Esophagus muscularis mucosa (tissue), 4 donors: ENCODE data around the gene ANKRD6. TPM values are rescaled to one million over a fixed set of nuclear protein-coding genes. Genes with fewer than 3 reads are reported as not detected.

ENCODE experiments used
- DNase-seq: peaks from one replicate; pipeline ENCODE4 v3.0.0-alpha.2; 2017; ENCODE audit errors: extremely low spot score
- H3K27ac ChIP-seq, 4 donors: fragments of 200-600 bp; sonication (generic); replicated peaks in 1 of 4; 1 replicate in 3 of 4; 2 replicates in 1 of 4; pipeline ENCODE4 v1.5.1; 2016 to 2019; ENCODE audit warnings: mild to moderate bottlenecking in 1 of 4
- H3K27me3 ChIP-seq, 4 donors: fragments of 200-600 bp; sonication (generic); one replicate each; pipeline versions ENCODE4 v1.5.1 to v1.6.0; 2016 to 2019
- H3K36me3 ChIP-seq, 4 donors: fragments of 200-600 bp; sonication (generic); one replicate each; pipeline ENCODE4 v1.5.1; 2016 to 2019
- H3K4me1 ChIP-seq, 4 donors: fragments of 200-600 bp; sonication (generic); one replicate each; pipeline ENCODE4 v1.5.1; 2016 to 2019
- H3K4me3 ChIP-seq, 4 donors: fragments of 200-600 bp; sonication (generic); 1 replicate in 2 of 4; 2 replicates in 2 of 4; pipeline ENCODE4 v1.5.1; 2016 to 2019; ENCODE audit warnings: mild to moderate bottlenecking in 4 of 4, moderate library complexity in 1 of 4
- H3K9me3 ChIP-seq, 4 donors: fragments of 200-600 bp; sonication (generic); 1 replicate in 3 of 4; 2 replicates in 1 of 4; pipeline ENCODE4 v1.5.1; 2016 to 2019
- CTCF ChIP-seq, 3 experiments: fragments of 200-600 bp in 2 of 3; fragments of 450-650 bp in 1 of 3; sonication (generic) in 2 of 3; IDR thresholded peaks; one replicate each; pipeline ENCODE4 v1.5.1; 2017 to 2019; ENCODE audit warnings: antibody characterized with exemption in 3 of 3, mild to moderate bottlenecking in 2 of 3, moderate library complexity in 1 of 3
- EP300 ChIP-seq: sonication (generic); formaldehyde crosslinking; IDR thresholded peaks from one replicate; pipeline ENCODE4 v1.6.1; 2017; ENCODE audit warnings: antibody characterized with exemption
- POLR2A ChIP-seq: fragments of 450-650 bp; IDR thresholded peaks from one replicate; pipeline ENCODE4 v1.6.1; 2017; ENCODE audit warnings: antibody characterized with exemption, moderate library complexity, mild to moderate bottlenecking, low read depth
- POLR2AphosphoS5 ChIP-seq, 2 donors: sonication (generic); formaldehyde crosslinking; IDR thresholded peaks; one replicate each; pipeline ENCODE4 v1.6.1; 2017; ENCODE audit warnings: antibody characterized with exemption in 2 of 2
- WGBS: methylation state at CpG from one replicate; pipeline ENCODE4 v1.1.5; 2018; 5-methylcytosine and 5-hydroxymethylcytosine counted together
- intact Hi-C: fragments of 100-400 bp; cut with DNase I; formaldehyde crosslinking; loops from one replicate; pipeline ENCODE4 v1.15.1; 2023
- total RNA-seq, 4 donors: library from RNA; depleted of rRNA; stranded (reverse); fragments of >200 nt; gene quantifications; one replicate each; pipeline versions ENCODE4 v1.1.0 to v1.2.1, GENCODE V29; 2016

ANKRD6 gene
- total RNA-seq, 4 donors from 2014 or later: 9.1 to 18.9 (median 10.7) TPM

GRCh38 chr6:89464295-89464694 is 31.3 kb downstream of the ANKRD6 start:
- Histone ChIP-seq H3K27me3 (no peaks in the 10 kb centered on the region), H3K4me3 (no peak overlapping the region), H3K4me1 (no peaks in the 10 kb centered on the region), H3K9me3 (no peaks in the 10 kb centered on the region), H3K27ac (no peak overlapping the region), H3K36me3 (no peaks in the 10 kb centered on the region)
- no peak for DNase-seq
- WGBS: 79% methylated on average over 2 of the region's 2 CpGs
- TF ChIP-seq POLR2A: no peak
- no peak for TF ChIP-seq EP300
- no peak for TF ChIP-seq POLR2AphosphoS5 (IDR thresholded peaks at IDR 0.05)
- TF ChIP-seq CTCF (IDR thresholded peaks at IDR 0.05): no peak
- intact Hi-C loops: no loop called here

GRCh38 chr6:89467437-89467836 is 34.5 kb downstream of the ANKRD6 start:
- H3K4me3 ChIP-seq: no peak overlapping the region
- WGBS: 100% methylated on average over 1 of the region's 1 CpG
- H3K9me3 ChIP-seq: no peaks in the 10 kb centered on the region
- H3K27me3 ChIP-seq: no peaks in the 10 kb centered on the region
- no peak for TF ChIP-seq CTCF (IDR thresholded peaks at IDR 0.05)
- DNase-seq: no peak
- H3K27ac ChIP-seq: no peak overlapping the region
- H3K36me3 ChIP-seq: no peaks in the 10 kb centered on the region
- intact Hi-C loops: no loop called here
- H3K4me1 ChIP-seq: no peaks in the 10 kb centered on the region

- Histone ChIP-seq H3K9me3 (no peaks in the 10 kb centered on the region), H3K36me3 (no peaks in the 10 kb centered on the region), H3K27ac (no peak overlapping the region), H3K4me1 (no peaks in the 10 kb centered on the region), H3K27me3 (no peaks in the 10 kb centered on the region), H3K4me3 (no peak overlapping the region)
- WGBS: 47% methylated on average over 1 of the region's 1 CpG
- no peak for TF ChIP-seq POLR2A
- no peak for TF ChIP-seq POLR2AphosphoS5 (IDR thresholded peaks at IDR 0.05)
- no peak for TF ChIP-seq CTCF (IDR thresholded peaks at IDR 0.05)
- TF ChIP-seq EP300: no peak
- intact Hi-C loops: no loop called here
- no peak for DNase-seq
Observed at GRCh38 chr6:89468998-89469397, 36.0 kb downstream of the ANKRD6 start.

GRCh38 chr6:89471287-89471867 is 38.4 kb downstream of the ANKRD6 start:
- Histone ChIP-seq H3K4me3 (no peak overlapping the region), H3K4me1 (peaks cover 0 to 12% (median 7%) of the 10 kb centered on the region in 4 donors), H3K27ac (no peak overlapping the region), H3K36me3 (no peaks in the 10 kb centered on the region), H3K27me3 (no peaks in the 10 kb centered on the region), H3K9me3 (no peaks in the 10 kb centered on the region)
- DNase-seq: no peak
- TF ChIP-seq POLR2AphosphoS5 (IDR thresholded peaks at IDR 0.05): no peak
- TF ChIP-seq EP300: no peak
- no peak for TF ChIP-seq CTCF (IDR thresholded peaks at IDR 0.05)
- no peak for TF ChIP-seq POLR2A
- WGBS: 87% methylated on average over 4 of the region's 4 CpGs
- intact Hi-C loops: no loop called here

- DNase-seq: no peak
- no peak overlapping the region for H3K4me3 ChIP-seq
- TF ChIP-seq CTCF (IDR thresholded peaks at IDR 0.05) (no peak), POLR2AphosphoS5 (IDR thresholded peaks at IDR 0.05) (no peak), POLR2A (no peak), EP300 (no peak)
- no peaks in the 10 kb centered on the region for H3K9me3 ChIP-seq
- peaks cover 0 to 12% (median 7%) of the 10 kb centered on the region in 4 donors for H3K4me1 ChIP-seq
- no peaks in the 10 kb centered on the region for H3K36me3 ChIP-seq
- no peak overlapping the region for H3K27ac ChIP-seq
- H3K27me3 ChIP-seq: no peaks in the 10 kb centered on the region
- intact Hi-C loops: no loop called here
- 83% methylated on average over 2 of the region's 2 CpGs for WGBS
Observed at GRCh38 chr6:89475101-89475500, 42.1 kb downstream of the ANKRD6 start.
